ENCODE measurements around the gene RXYLT1.
A peak's percentile ranks its signal among the peaks of the same experiment; 100 is the strongest.

Gene RXYLT1

GRCh38 chr12:63843721-63844390 is 64.1 kb downstream of the RXYLT1 start:
- DNase-seq (ENCODE audit: low read depth), result peak; percentile 96

- DNase-seq (ENCODE audit: low read depth), result peak; percentile 79
Observed at GRCh38 chr12:63844391-63845341, 65.0 kb downstream of the RXYLT1 start, which contains the start of gene SRGAP1. TSS of gene SRGAP1 (plus strand) at chr12:63844700. CDS start at chr12:63844817, 117 bp downstream.

- DNase-seq (ENCODE audit: low read depth), result peak; percentile 67
Observed at GRCh38 chr12:63845726-63846125, 66.0 kb downstream of the RXYLT1 start.

- DNase-seq (ENCODE audit: low read depth), result no peak
Observed at GRCh38 chr12:63846238-63846967, 66.7 kb downstream of the RXYLT1 start.

GRCh38 chr12:63848450-63848849 is 68.7 kb downstream of the RXYLT1 start:
- peak; percentile 32 for DNase-seq (ENCODE audit: low read depth)

GRCh38 chr12:63849106-63849620 is 69.5 kb downstream of the RXYLT1 start:
- no peak for DNase-seq (ENCODE audit: low read depth)

GRCh38 chr12:63849641-63850040 is 69.9 kb downstream of the RXYLT1 start:
- DNase-seq (ENCODE audit: low read depth), result no peak

GRCh38 chr12:63853978-63854377 is 74.3 kb downstream of the RXYLT1 start:
- DNase-seq (ENCODE audit: low read depth), result no peak

GRCh38 chr12:63855299-63855698 is 75.6 kb downstream of the RXYLT1 start:
- no peak for DNase-seq (ENCODE audit: low read depth)

- peak; percentile 70 for DNase-seq (ENCODE audit: low read depth)
Observed at GRCh38 chr12:63857771-63858670, 78.3 kb downstream of the RXYLT1 start.
